ENCODE measurements around the gene SNX30.

DNA sequence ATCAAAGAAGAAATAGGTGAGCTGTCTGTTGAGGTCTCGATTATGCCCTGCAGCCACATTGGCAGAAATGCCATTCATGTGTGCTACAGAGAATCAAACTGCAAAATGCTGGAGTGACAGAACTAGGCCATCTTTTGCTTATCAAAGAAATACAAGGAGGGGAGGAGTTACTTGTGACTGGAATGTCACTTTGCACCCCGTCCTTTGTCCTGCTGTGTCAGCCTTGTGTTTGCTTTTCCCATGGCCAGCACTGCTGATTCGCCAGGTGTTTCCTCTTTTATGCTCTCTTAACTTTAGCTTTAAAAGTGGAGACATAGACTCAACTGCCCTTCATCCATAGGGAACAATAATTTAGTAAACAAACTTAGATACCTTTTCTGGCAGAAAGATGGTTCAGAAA, 85.8 kb downstream of the SNX30 start:
- TF ChIP-seq, protein P1, sequence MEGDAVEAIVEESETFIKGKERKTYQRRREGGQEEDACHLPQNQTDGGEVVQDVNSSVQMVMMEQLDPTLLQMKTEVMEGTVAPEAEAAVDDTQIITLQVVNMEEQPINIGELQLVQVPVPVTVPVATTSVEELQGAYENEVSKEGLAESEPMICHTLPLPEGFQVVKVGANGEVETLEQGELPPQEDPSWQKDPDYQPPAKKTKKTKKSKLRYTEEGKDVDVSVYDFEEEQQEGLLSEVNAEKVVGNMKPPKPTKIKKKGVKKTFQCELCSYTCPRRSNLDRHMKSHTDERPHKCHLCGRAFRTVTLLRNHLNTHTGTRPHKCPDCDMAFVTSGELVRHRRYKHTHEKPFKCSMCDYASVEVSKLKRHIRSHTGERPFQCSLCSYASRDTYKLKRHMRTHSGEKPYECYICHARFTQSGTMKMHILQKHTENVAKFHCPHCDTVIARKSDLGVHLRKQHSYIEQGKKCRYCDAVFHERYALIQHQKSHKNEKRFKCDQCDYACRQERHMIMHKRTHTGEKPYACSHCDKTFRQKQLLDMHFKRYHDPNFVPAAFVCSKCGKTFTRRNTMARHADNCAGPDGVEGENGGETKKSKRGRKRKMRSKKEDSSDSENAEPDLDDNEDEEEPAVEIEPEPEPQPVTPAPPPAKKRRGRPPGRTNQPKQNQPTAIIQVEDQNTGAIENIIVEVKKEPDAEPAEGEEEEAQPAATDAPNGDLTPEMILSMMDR (IDR thresholded peaks at IDR 0.05), result no peak
- TF ChIP-seq POLR2A (IDR thresholded peaks at IDR 0.05), result no peak
- no peak for TF ChIP-seq POLR2AphosphoS5 (IDR thresholded peaks at IDR 0.05)

Measured in sigmoid colon (tissue), 4 donors.